HCT116 (cell line): Measurements from ENCODE around the gene MATCAP1. TPM values are rescaled to one million over a fixed set of nuclear protein-coding genes. Genes with fewer than 3 reads are reported as not detected.

Experiments
- ATAC-seq: fragments of 200-7000 bp; cut with Tn5 transposase; 2 replicates; pipeline ENCODE4 v1.9.1; 2020; ENCODE audit warnings: mild to moderate bottlenecking, moderate library complexity
- BruUV-seq: library from RNA; stranded (reverse); fragments of 400-500 nt; replicated peaks from 2 replicates; lab custom pipeline; 2021; lab: Mats Ljungman, UMichigan
- CTCF ChIA-PET: fragments of 300-600 bp; sonication (Branson Sonifier 250); formaldehyde crosslinking; loops from one replicate; lab custom pipeline; 2021; ENCODE audit warnings: antibody characterized with exemption; lab: Charles Lee
- POLR2A ChIA-PET: fragments of 300-600, 350-600 bp; sonication (Branson Sonifier 250); formaldehyde crosslinking; loops from one replicate; lab custom pipeline; 2021; ENCODE audit warnings: antibody characterized with exemption; lab: Charles Lee
- RAD21 ChIA-PET, 2 experiments: fragments of 300-600 bp; sonication (Branson Sonifier 250); formaldehyde crosslinking; loops; one replicate each; lab custom pipeline; 2023; ENCODE audit warnings: low total read pairs in 2 of 2; ENCODE audit not compliant: uncharacterized antibody in 2 of 2, unreplicated experiment in 2 of 2, low non-redundant PET in 1 of 2; lab: Charles Lee
- DNase-seq: peaks from one replicate; pipeline ENCODE4 v3.0.0-alpha.2; 2010; ENCODE audit warnings: low read depth, low spot score
- H2AFZ ChIP-seq: fragments of 200-600 bp; shearing (Covaris generic), sonication (generic); 2 replicates; pipeline ENCODE4 v1.6.1; 2017; ENCODE audit warnings: low read depth, mixed run types, mixed read lengths, antibody characterized with exemption, low read length; ENCODE audit not compliant: poor library complexity, severe bottlenecking
- H3K27ac ChIP-seq: 2 replicates; pipeline ENCODE4 v1.5.1; 2012; ENCODE audit warnings: low read depth, low read length
- H3K27me3 ChIP-seq: fragments of 200-600 bp; sonication (generic); 2 replicates; pipeline ENCODE4 v1.6.1; 2016; ENCODE audit warnings: mixed run types, low read length, mixed read lengths; ENCODE audit not compliant: insufficient read depth
- H3K36me3 ChIP-seq, 2 experiments: fragments of 200-500 bp in 1 of 2; fragments of 200-600 bp in 1 of 2; sonication (Bioruptor generic) in 1 of 2; sonication (generic) in 1 of 2; 2 replicates each; pipeline versions ENCODE4 v1.5.1 to v1.6.1; 2014 to 2016; ENCODE audit warnings: low read length in 2 of 2, inconsistent platforms in 1 of 2, mixed read lengths in 1 of 2, mixed run types in 1 of 2; ENCODE audit not compliant: insufficient read depth in 2 of 2, control insufficient read depth in 1 of 2
- H3K4me1 ChIP-seq, 2 experiments: fragments of 200-600 bp in 1 of 2; sonication (generic) in 1 of 2; 2 replicates each; pipeline versions ENCODE4 v1.5.1 to v1.6.1; 2012 to 2017; ENCODE audit warnings: low read length in 2 of 2, inconsistent platforms in 1 of 2, mild to moderate bottlenecking in 1 of 2, mixed read lengths in 1 of 2, mixed run types in 1 of 2, moderate library complexity in 1 of 2; ENCODE audit not compliant: insufficient read depth in 2 of 2, control insufficient read depth in 1 of 2
- H3K4me2 ChIP-seq: fragments of 200-600 bp; sonication (generic); 2 replicates; pipeline ENCODE4 v1.6.1; 2017; ENCODE audit warnings: mixed run types, low read length, mixed read lengths
- H3K4me3 ChIP-seq, 2 experiments: fragments of 200-600 bp in 1 of 2; sonication (generic) in 1 of 2; replicated peaks in 1 of 2; 2 replicates each; pipeline ENCODE4 v1.5.1; 2011 to 2016; ENCODE audit warnings: low read length in 2 of 2, control low read depth in 1 of 2, low read depth in 1 of 2, mild to moderate bottlenecking in 1 of 2, mixed read lengths in 1 of 2, mixed run types in 1 of 2
- H3K79me2 ChIP-seq: fragments of 200-600 bp; sonication (generic); 2 replicates; pipeline ENCODE4 v1.6.1; 2017; ENCODE audit warnings: mild to moderate bottlenecking, mixed run types, low read length, moderate library complexity, mixed read lengths; ENCODE audit not compliant: insufficient read depth
- H3K9ac ChIP-seq: fragments of 200-600 bp; sonication (generic); 2 replicates; pipeline ENCODE4 v1.6.1; 2016; ENCODE audit warnings: low read length, mixed read lengths
- H3K9me2 ChIP-seq: fragments of 200-600 bp; sonication (generic), shearing (Covaris generic); 2 replicates; pipeline ENCODE4 v1.6.1; 2017; ENCODE audit warnings: mixed run types, mild to moderate bottlenecking, moderate library complexity; ENCODE audit not compliant: insufficient read depth
- H3K9me3 ChIP-seq, 2 experiments: fragments of 200-500 bp in 1 of 2; fragments of 200-600 bp in 1 of 2; sonication (Bioruptor generic) in 1 of 2; sonication (generic) in 1 of 2; 2 replicates each; pipeline ENCODE4 v1.6.1; 2014 to 2017; ENCODE audit warnings: low read length in 2 of 2, mixed read lengths in 2 of 2, inconsistent platforms in 1 of 2, low read depth in 1 of 2, mild to moderate bottlenecking in 1 of 2, mixed run types in 1 of 2, moderate library complexity in 1 of 2; ENCODE audit not compliant: control insufficient read depth in 1 of 2, insufficient read depth in 1 of 2
- H4K20me1 ChIP-seq: fragments of 200-600 bp; sonication (generic), shearing (Covaris generic); 2 replicates; pipeline ENCODE4 v1.6.1; 2017; ENCODE audit warnings: mixed run types, mild to moderate bottlenecking, moderate library complexity; ENCODE audit not compliant: insufficient read depth
- CEBPB ChIP-seq: IDR thresholded peaks from 2 replicates; pipeline ENCODE4 v1.6.1; 2012; ENCODE audit warnings: low read depth
- ELF1 ChIP-seq: IDR thresholded peaks from 2 replicates; pipeline ENCODE4 v1.6.1; 2012; ENCODE audit warnings: low read depth, borderline replicate concordance
- EZH2 ChIP-seq: fragments of 200-600 bp; sonication (generic); IDR thresholded peaks from 2 replicates; pipeline ENCODE4 v1.6.1; 2017; ENCODE audit warnings: antibody characterized with exemption, mixed run types
- EZH2phosphoT487 ChIP-seq: fragments of 200-600 bp; IDR thresholded peaks from 2 replicates; pipeline ENCODE4 v1.6.1; 2018; ENCODE audit warnings: antibody characterized with exemption, borderline replicate concordance
- FOSL1 ChIP-seq: IDR thresholded peaks from 2 replicates; pipeline ENCODE4 v1.6.1; 2012; ENCODE audit warnings: low read depth
- POLR2A ChIP-seq: IDR thresholded peaks from 2 replicates; pipeline ENCODE4 v1.7.0; 2011; ENCODE audit warnings: borderline replicate concordance; ENCODE audit not compliant: insufficient read depth, insufficient read length; ENCODE audit errors: extremely low read depth
- POLR2AphosphoS5 ChIP-seq: IDR thresholded peaks from 2 replicates; pipeline ENCODE4 v1.6.1; 2011; ENCODE audit warnings: mild to moderate bottlenecking, low read depth, low read length, moderate library complexity
- SP1 ChIP-seq: IDR thresholded peaks from 2 replicates; pipeline ENCODE4 v1.6.1; 2012; ENCODE audit warnings: low read depth
- SRF ChIP-seq: IDR thresholded peaks from 2 replicates; pipeline ENCODE4 v1.6.1; 2012; ENCODE audit warnings: low read depth
- TCF7L2 ChIP-seq: IDR thresholded peaks from 2 replicates; pipeline ENCODE4 v1.7.0; 2011; ENCODE audit warnings: borderline replicate concordance, inconsistent platforms; ENCODE audit not compliant: insufficient read depth, insufficient read length; ENCODE audit errors: extremely low read depth
- YY1 ChIP-seq: IDR thresholded peaks from 2 replicates; pipeline ENCODE4 v1.6.1; 2011; ENCODE audit warnings: low read length, low read depth, moderate library complexity, mild to moderate bottlenecking; ENCODE audit not compliant: insufficient replicate concordance; ENCODE audit errors: extremely low read depth
- ZFX ChIP-seq: fragments of 450-650 bp; IDR thresholded peaks from 2 replicates; pipeline ENCODE4 v1.6.1; 2017
- ZNF274 ChIP-seq: fragments of 200-500 bp; sonication (Bioruptor generic); IDR thresholded peaks from 2 replicates; pipeline ENCODE4 v1.6.1; 2014; ENCODE audit warnings: mild to moderate bottlenecking, low read depth, low read length, inconsistent platforms
- intact Hi-C: fragments of 100-400 bp; cut with micrococcal nuclease; formaldehyde crosslinking; loops from 2 replicates; pipeline ENCODE4 v1.10.0; 2022
- total RNA-seq: library from RNA; stranded (reverse); gene quantifications from one replicate; pipeline ENCODE4 v1.2.1, GENCODE V29; 2021; ENCODE audit not compliant: unreplicated experiment
- TF ChIP-seq, protein P1 (sequence below): IDR thresholded peaks from 2 replicates; pipeline ENCODE4 v1.6.1; 2012; ENCODE audit warnings: low read depth
- TF ChIP-seq, protein P2 (sequence below): IDR thresholded peaks from 2 replicates; pipeline ENCODE4 v1.6.1; 2012

MATCAP1 gene
- total RNA-seq, 1 experiment from 2014 or later = 38.7 TPM

DNA sequence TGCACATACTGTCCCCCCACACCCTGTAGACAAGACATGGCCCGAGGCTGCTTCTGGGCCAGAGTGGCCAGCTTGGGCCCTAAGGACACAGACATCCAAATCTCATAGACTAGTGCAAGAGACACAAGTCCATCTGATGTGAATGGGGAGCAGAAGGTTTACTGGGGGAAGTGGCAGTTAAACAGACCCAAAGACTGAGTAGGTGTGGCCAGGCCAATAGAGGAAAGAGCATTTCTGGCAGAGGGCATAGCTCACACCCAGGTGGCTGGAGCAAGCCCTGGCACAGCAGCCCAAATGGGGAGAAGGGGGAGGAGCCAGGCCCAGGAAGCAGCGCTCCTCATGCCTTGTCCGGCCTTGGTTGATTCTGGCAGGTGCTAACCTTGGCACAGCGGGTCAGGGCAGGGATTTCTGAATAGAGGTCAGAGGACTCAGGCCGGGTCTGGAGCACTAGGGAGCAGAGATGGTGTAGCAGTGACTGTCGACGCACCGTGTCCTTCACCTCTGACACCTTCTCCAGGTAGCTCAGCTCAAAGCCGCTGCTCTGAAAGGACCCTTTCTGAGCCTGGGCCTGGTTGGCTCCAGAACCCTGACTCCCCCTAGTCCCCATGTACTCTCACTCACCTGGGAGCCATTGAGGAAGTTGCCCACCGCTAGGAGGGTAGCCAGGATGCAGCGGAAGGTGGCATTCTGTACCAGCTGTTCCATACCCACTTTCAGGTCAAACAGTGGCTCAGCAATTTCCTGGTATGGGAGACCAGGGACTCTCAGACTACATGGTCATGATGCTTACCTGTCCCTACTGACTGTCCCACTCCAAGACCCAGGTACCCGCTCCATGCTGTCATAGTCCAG is 47.3 kb upstream of the MATCAP1 start:
- H3K36me3 ChIP-seq = peaks cover 29 to 54% of the 10 kb centered on the region in 2 experiments
- ChIA-PET POLR2A (interaction anchor here (1.0 kb wide), 1 partner anchor 15 kb away, joined by 3 read pairs; no protein-coding TSS in a partner anchor), CTCF (no interaction called here)

DNA sequence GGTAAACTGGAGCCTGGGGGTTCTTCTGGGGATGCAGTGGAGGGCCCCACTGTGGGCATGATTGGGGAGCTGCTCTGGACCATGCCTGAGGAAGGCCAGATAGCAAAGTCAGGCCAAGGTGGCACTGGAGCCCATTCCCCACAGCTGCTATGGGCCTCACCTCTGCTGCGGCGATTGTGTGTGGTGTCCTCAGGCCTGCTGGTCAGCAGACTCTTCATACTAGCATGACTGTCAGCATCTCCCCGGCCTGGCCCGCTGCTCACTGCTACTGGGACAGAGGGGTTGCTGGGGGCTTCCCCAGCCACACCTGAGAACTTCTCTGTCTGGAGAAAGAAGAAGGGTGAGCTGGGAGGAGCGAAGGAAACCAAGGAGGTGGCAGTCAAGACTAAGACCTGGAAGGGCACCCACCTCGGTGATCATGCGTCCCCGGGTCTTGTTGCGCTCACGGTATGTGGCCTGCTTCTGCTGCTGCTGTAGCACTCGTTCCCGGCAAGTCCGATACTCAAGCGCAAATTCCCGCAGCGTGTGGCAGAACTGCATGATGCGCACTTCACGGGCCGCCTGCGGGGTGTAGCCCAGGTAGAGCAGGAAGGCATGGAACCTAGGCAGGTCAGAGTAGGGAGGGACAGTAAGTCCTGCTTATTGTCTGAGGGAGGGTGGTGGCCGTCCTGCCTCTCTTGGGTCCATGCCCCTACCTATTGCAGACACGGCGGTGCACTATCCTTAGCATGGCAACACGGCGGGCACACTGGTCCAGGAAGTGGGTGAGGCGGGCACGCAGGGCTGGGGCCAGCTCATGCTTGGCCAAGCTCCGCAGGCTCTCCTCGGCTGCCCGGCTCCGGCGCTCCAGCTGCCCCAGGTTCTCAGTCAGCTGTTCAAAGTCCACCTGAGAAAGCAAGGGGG is 46.4 kb upstream of the MATCAP1 start:
- POLR2A ChIA-PET = interaction anchor here (1.0 kb wide), 1 partner anchor 16 kb away, joined by 3 read pairs; no protein-coding TSS in a partner anchor
- ATAC-seq = no peak
- RAD21 ChIA-PET = no interaction called here
- peaks cover 23 to 48% of the 10 kb centered on the region in 2 experiments; a peak in 3 of 4 replicates for H3K36me3 ChIP-seq
- H3K9me2 ChIP-seq = no peaks in the 10 kb centered on the region
- no peak overlapping the region for H3K27ac ChIP-seq
- no peak overlapping the region for H3K4me2 ChIP-seq
- intact Hi-C loops = no loop called here
- H3K79me2 ChIP-seq = peaks cover 18% of the 10 kb centered on the region
- no peaks in the 10 kb centered on the region for H3K9me3 ChIP-seq
- H4K20me1 ChIP-seq = no peaks in the 10 kb centered on the region
- CTCF ChIA-PET = no interaction called here
- H3K4me1 ChIP-seq = peaks cover 6 to 18% of the 10 kb centered on the region in 2 experiments; a peak in 3 of 4 replicates
- BruUV-seq = no TSS peak
- H3K9ac ChIP-seq = no peak overlapping the region
- no peak for DNase-seq
- no peaks in the 10 kb centered on the region for H3K27me3 ChIP-seq
- H3K4me3 ChIP-seq = no peak overlapping the region
- H2AFZ ChIP-seq = no peak overlapping the region
- TF ChIP-seq EZH2 (no peak), CEBPB (no peak), YY1 (no peak), EZH2phosphoT487 (no peak), ELF1 (no peak), ZFX (no peak), SRF (no peak), TCF7L2 (no peak), POLR2A (no peak), POLR2AphosphoS5 (no peak), SP1 (no peak), FOSL1 (no peak)
- TF ChIP-seq, protein P1, sequence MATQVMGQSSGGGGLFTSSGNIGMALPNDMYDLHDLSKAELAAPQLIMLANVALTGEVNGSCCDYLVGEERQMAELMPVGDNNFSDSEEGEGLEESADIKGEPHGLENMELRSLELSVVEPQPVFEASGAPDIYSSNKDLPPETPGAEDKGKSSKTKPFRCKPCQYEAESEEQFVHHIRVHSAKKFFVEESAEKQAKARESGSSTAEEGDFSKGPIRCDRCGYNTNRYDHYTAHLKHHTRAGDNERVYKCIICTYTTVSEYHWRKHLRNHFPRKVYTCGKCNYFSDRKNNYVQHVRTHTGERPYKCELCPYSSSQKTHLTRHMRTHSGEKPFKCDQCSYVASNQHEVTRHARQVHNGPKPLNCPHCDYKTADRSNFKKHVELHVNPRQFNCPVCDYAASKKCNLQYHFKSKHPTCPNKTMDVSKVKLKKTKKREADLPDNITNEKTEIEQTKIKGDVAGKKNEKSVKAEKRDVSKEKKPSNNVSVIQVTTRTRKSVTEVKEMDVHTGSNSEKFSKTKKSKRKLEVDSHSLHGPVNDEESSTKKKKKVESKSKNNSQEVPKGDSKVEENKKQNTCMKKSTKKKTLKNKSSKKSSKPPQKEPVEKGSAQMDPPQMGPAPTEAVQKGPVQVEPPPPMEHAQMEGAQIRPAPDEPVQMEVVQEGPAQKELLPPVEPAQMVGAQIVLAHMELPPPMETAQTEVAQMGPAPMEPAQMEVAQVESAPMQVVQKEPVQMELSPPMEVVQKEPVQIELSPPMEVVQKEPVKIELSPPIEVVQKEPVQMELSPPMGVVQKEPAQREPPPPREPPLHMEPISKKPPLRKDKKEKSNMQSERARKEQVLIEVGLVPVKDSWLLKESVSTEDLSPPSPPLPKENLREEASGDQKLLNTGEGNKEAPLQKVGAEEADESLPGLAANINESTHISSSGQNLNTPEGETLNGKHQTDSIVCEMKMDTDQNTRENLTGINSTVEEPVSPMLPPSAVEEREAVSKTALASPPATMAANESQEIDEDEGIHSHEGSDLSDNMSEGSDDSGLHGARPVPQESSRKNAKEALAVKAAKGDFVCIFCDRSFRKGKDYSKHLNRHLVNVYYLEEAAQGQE = no peak
- TF ChIP-seq, protein P2, sequence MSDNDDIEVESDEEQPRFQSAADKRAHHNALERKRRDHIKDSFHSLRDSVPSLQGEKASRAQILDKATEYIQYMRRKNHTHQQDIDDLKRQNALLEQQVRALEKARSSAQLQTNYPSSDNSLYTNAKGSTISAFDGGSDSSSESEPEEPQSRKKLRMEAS = no peak

More for the DNA sequence above, 47.3 kb upstream of the MATCAP1 start:
- H3K4me1 ChIP-seq = peaks cover 6 to 18% of the 10 kb centered on the region in 2 experiments; a peak in 3 of 4 replicates
- no peak overlapping the region for H3K4me2 ChIP-seq
- H3K27ac ChIP-seq = no peak overlapping the region
- BruUV-seq = no TSS peak
- TF ChIP-seq ZNF274 (no peak), SP1 (no peak)
- H3K27me3 ChIP-seq = no peaks in the 10 kb centered on the region
- no peak overlapping the region for H3K9ac ChIP-seq
- RAD21 ChIA-PET = no interaction called here
- H4K20me1 ChIP-seq = no peaks in the 10 kb centered on the region
- peaks cover 25% of the 10 kb centered on the region for H3K79me2 ChIP-seq
- H3K4me3 ChIP-seq = no peak overlapping the region
- H2AFZ ChIP-seq = no peak overlapping the region
- ATAC-seq (no peak), DNase-seq (no peak)
- H3K9me2 ChIP-seq = no peaks in the 10 kb centered on the region
- intact Hi-C loops = no loop called here
- no peaks in the 10 kb centered on the region for H3K9me3 ChIP-seq
